GM12864 (cell line): ENCODE results near the gene CDC42EP3.
A peak's percentile ranks its signal among the peaks of the same experiment; 100 is the strongest.

Source experiments
- DNase-seq: peaks from one replicate; pipeline ENCODE4 v3.0.0-alpha.2; 2011; ENCODE audit warnings: low read depth
- H3K4me3 ChIP-seq: 2 replicates; pipeline ENCODE4 v1.5.1; 2011; ENCODE audit warnings: mild to moderate bottlenecking, low read depth, low read length, control low read depth
- CTCF ChIP-seq: IDR thresholded peaks from 2 replicates; pipeline ENCODE4 v1.5.1; 2011; ENCODE audit warnings: low read depth, mild to moderate bottlenecking, moderate library complexity, low read length, control low read depth, inconsistent platforms; ENCODE audit errors: missing control alignments

CDC42EP3 gene

GRCh38 chr2:37656512-37657423 lies 14.7 kb downstream of the CDC42EP3 start:
- no peak for DNase-seq
- peak overlapping the region; percentile 4; the same call in 1 of the 2 replicates for H3K4me3 ChIP-seq
- no peak for TF ChIP-seq CTCF

DNA sequence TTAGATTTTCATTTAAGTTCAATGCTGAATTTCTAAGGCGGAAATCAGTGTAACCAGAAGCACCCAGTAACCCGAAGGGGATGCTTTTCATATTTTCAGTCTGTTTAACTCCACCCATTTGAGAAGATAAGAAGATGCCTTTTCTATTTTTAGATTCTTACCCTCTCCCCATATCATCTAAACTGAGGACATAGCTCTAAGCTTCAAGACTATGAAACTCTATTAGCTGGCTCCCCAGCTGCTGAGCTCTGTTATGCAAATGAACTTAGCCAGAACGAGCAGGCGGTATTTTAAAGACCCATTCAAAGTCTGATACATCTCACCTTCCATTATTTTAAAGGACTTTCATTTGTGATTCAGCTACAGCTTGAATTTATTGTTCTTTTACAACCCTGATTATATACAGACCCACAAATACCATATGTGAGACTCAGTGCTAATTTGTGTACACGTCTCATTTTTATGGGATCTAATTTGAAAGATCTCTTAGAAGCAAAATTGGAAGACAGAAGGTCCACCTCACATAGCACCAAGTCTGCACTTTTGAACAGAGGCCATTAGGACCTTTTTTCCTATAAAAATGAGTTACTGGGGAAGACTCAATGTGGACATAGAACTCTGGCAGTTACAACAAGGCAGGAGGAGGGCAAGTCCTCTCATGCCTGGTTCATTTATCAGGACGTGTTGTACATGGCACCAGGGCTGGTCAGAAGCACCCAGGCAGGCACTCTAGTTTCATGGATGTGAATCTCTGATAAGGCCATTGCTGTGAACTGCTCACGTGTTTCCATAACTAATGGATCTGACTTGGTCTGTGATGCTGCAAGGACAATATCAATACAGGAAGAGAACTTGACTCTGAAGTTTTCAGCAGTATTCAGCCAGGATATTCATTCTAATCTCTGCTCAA lies 16.3 kb downstream of the CDC42EP3 start:
- no peak for TF ChIP-seq CTCF
- peak; percentile 92 for DNase-seq
- H3K4me3 ChIP-seq, result peak overlapping the region; percentile 31

DNA sequence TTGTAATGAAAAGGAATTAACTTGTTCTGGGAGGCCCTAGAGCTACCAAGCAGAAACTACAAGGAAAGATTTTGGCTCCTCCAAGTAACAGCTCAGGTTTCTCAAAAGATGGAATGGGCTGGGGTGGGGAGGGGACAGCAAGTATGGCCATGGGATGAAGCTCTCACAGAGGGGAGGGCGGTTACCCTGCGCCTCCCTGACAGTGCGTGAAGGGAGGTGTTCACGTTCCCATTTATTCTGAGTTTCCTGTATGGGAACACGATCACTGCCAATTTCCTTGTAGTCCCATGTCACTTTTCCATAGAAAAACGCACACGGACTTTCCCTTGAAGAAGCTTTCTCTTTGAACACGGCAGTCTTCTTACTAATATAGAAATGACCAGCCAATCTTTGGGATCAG lies 17.0 kb downstream of the CDC42EP3 start:
- no peak for DNase-seq

DNA sequence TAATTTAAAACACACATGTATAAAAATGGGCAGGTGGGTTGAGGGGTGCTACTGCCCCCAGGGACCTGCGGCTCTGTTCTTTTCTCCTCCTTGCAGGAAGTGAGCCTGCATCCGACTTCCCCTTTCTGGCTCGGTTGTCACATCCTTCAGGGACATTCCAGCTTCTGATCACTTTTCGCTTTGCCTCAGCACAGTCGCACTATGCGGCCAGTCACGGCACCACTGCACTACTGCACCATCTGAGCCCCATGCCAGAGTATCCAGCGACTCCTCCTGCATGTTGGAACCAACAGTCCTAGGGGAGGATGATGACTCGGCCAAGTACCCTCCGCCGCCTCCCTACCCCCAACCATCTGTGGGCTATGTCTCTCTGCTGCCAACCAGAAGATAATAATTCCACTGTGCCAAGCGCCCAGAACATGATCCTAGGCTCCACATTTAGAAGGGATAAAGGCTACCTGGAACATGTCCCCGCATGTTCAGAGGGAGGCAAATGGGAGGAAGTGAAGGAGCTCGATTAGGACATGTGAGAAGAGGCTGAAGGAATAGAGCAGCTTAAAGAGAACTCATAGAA lies 17.6 kb downstream of the CDC42EP3 start:
- peak; percentile 85 for DNase-seq
- no peak for TF ChIP-seq CTCF
- peak overlapping the region; percentile 31 for H3K4me3 ChIP-seq

More for the DNA sequence above, 17.0 kb downstream of the CDC42EP3 start:
- peak overlapping the region; percentile 31 for H3K4me3 ChIP-seq
- TF ChIP-seq CTCF, result no peak

- no peak for TF ChIP-seq CTCF
- no peak for DNase-seq
- H3K4me3 ChIP-seq, result no peak overlapping the region; the same call in 1 of the 2 replicates
These were observed 18.3 kb downstream of the CDC42EP3 start for GRCh38 chr2:37653093-37653492.

- TF ChIP-seq CTCF, result no peak
- no peak overlapping the region; the same call in 1 of the 2 replicates for H3K4me3 ChIP-seq
- no peak for DNase-seq
These were observed 19.2 kb downstream of the CDC42EP3 start for GRCh38 chr2:37652199-37652640.
